GM19099 (cell line): ENCODE data around the gene MINDY2.

Experiments used
- POLR2A ChIP-seq: IDR thresholded peaks from 3 replicates; pipeline ENCODE4 v1.6.1; 2011; ENCODE audit warnings: low read depth; ENCODE audit not compliant: insufficient read length; ENCODE audit errors: extremely low read depth

The MINDY2 gene

GRCh38 chr15:58770857-58771620, at the start of gene MINDY2:
Gene MINDY2 (plus strand): TSS chr15:58771302. CDS start chr15:58771396, 94 bp downstream.
- TF ChIP-seq POLR2A = peak; percentile 87

- no peak for TF ChIP-seq POLR2A
Observed at GRCh38 chr15:58724466-58724865, 46.6 kb upstream of the MINDY2 start.

- no peak for TF ChIP-seq POLR2A
Observed at GRCh38 chr15:58726867-58727266, 44.2 kb upstream of the MINDY2 start.

GRCh38 chr15:58731756-58732535, 39.2 kb upstream of the MINDY2 start:
- no peak for TF ChIP-seq POLR2A

- no peak for TF ChIP-seq POLR2A
Observed at GRCh38 chr15:58732625-58733363, 38.3 kb upstream of the MINDY2 start.

GRCh38 chr15:58734859-58735258, 36.2 kb upstream of the MINDY2 start:
- TF ChIP-seq POLR2A = no peak

GRCh38 chr15:58736018-58736643, 35.0 kb upstream of the MINDY2 start:
- no peak for TF ChIP-seq POLR2A

- no peak for TF ChIP-seq POLR2A
Observed at GRCh38 chr15:58737298-58737697, 33.8 kb upstream of the MINDY2 start.

GRCh38 chr15:58738046-58738707, 32.9 kb upstream of the MINDY2 start:
- TF ChIP-seq POLR2A = no peak

- no peak for TF ChIP-seq POLR2A
Observed at GRCh38 chr15:58740436-58740835, 30.7 kb upstream of the MINDY2 start.

- TF ChIP-seq POLR2A = no peak
Observed at GRCh38 chr15:58741032-58741431, 30.1 kb upstream of the MINDY2 start.

- TF ChIP-seq POLR2A = no peak
Observed at GRCh38 chr15:58742022-58742813, 28.9 kb upstream of the MINDY2 start.

GRCh38 chr15:58742819-58743502, 28.1 kb upstream of the MINDY2 start:
- no peak for TF ChIP-seq POLR2A

- TF ChIP-seq POLR2A = no peak
Observed at GRCh38 chr15:58746174-58746573, 24.9 kb upstream of the MINDY2 start.
